ENCODE results near the gene RRAD.
A peak's percentile ranks its signal among the peaks of the same experiment; 100 is the strongest.

RRAD gene

GRCh38 chr16:66934138-66934838, 9.0 kb upstream of the RRAD start, which contains the start of gene CIAO2B:
Gene CIAO2B (minus strand): TSS chr16:66934402. CDS start chr16:66934364, 38 bp downstream.
- peak; percentile 75 to 79 for DNase-seq (ENCODE audit: low read depth in 2 of 2)

GRCh38 chr16:66933776-66934137, 8.4 kb upstream of the RRAD start:
- DNase-seq (ENCODE audit: low read depth in 2 of 2) = no peak

GRCh38 chr16:66932076-66932475, 6.7 kb upstream of the RRAD start:
- DNase-seq (ENCODE audit: low read depth in 2 of 2) = no peak

GRCh38 chr16:66931665-66932064, 6.3 kb upstream of the RRAD start:
- no peak for DNase-seq (ENCODE audit: low read depth in 2 of 2)

GRCh38 chr16:66930189-66930588, 4.9 kb upstream of the RRAD start:
- DNase-seq (ENCODE audit: low read depth in 2 of 2) = no peak

- no peak for DNase-seq (ENCODE audit: low read depth in 2 of 2)
Observed at GRCh38 chr16:66928702-66929388, 3.5 kb upstream of the RRAD start.

- DNase-seq (ENCODE audit: low read depth in 2 of 2) = no peak
Observed at GRCh38 chr16:66927918-66928649, 2.7 kb upstream of the RRAD start.

GRCh38 chr16:66926961-66927436, 1.7 kb upstream of the RRAD start:
- no peak for DNase-seq (ENCODE audit: low read depth in 2 of 2)

GRCh38 chr16:66926171-66926947, 1.0 kb upstream of the RRAD start:
- no peak for DNase-seq (ENCODE audit: low read depth in 2 of 2)

- no peak for DNase-seq (ENCODE audit: low read depth in 2 of 2)
Observed at GRCh38 chr16:66924527-66925321, 611 bp downstream of the RRAD start.

GRCh38 chr16:66923866-66924265, 1.5 kb downstream of the RRAD start:
- no peak for DNase-seq (ENCODE audit: low read depth in 2 of 2)

GRCh38 chr16:66923247-66923731, 2.0 kb downstream of the RRAD start:
- no peak for DNase-seq (ENCODE audit: low read depth in 2 of 2)

GRCh38 chr16:66921729-66922450, 3.4 kb downstream of the RRAD start:
- DNase-seq (ENCODE audit: low read depth in 2 of 2) = no peak

GRCh38 chr16:66920924-66921680, 4.2 kb downstream of the RRAD start:
- no peak for DNase-seq (ENCODE audit: low read depth in 2 of 2)

GRCh38 chr16:66920299-66920590, 5.1 kb downstream of the RRAD start:
- DNase-seq (ENCODE audit: low read depth in 2 of 2) = no peak

- DNase-seq (ENCODE audit: low read depth in 2 of 2) = no peak
Observed at GRCh38 chr16:66919569-66920298, 5.6 kb downstream of the RRAD start.

GRCh38 chr16:66918803-66919568, 6.3 kb downstream of the RRAD start, which contains the start of gene CDH16:
Gene CDH16 (minus strand): TSS chr16:66918885. CDS start chr16:66918065, 820 bp downstream.
- DNase-seq (ENCODE audit: low read depth in 2 of 2) = no peak

GRCh38 chr16:66918355-66918754, 7.0 kb downstream of the RRAD start:
- no peak for DNase-seq (ENCODE audit: low read depth in 2 of 2)

Measured in stimulated activated CD8-positive, alpha-beta memory T cell treated with anti-CD3 and anti-CD28 coated beads, Interleukin-7, amount 100 ng/mL, for 1 hour (primary cell).